Suprapubic skin (tissue), 3 donors: ENCODE results near the gene HSPA1L.

Source experiments
- EP300 ChIP-seq: sonication (generic); formaldehyde crosslinking; IDR thresholded peaks from one replicate; pipeline ENCODE4 v1.6.1; 2017; ENCODE audit warnings: antibody characterized with exemption
- POLR2A ChIP-seq, 2 donors: fragments of 450-650 bp; IDR thresholded peaks; one replicate each; pipeline ENCODE4 v1.6.1; 2017; ENCODE audit warnings: antibody characterized with exemption in 2 of 2, mild to moderate bottlenecking in 2 of 2, moderate library complexity in 2 of 2
- TF ChIP-seq, protein P1 (sequence below), 2 donors: fragments of 200-600 bp in 1 of 2; fragments of 450-650 bp in 1 of 2; sonication (generic) in 1 of 2; IDR thresholded peaks; one replicate each; pipeline ENCODE4 v1.5.1; 2016 to 2019; ENCODE audit warnings: antibody characterized with exemption in 2 of 2, mild to moderate bottlenecking in 1 of 2, moderate library complexity in 1 of 2

DNA sequence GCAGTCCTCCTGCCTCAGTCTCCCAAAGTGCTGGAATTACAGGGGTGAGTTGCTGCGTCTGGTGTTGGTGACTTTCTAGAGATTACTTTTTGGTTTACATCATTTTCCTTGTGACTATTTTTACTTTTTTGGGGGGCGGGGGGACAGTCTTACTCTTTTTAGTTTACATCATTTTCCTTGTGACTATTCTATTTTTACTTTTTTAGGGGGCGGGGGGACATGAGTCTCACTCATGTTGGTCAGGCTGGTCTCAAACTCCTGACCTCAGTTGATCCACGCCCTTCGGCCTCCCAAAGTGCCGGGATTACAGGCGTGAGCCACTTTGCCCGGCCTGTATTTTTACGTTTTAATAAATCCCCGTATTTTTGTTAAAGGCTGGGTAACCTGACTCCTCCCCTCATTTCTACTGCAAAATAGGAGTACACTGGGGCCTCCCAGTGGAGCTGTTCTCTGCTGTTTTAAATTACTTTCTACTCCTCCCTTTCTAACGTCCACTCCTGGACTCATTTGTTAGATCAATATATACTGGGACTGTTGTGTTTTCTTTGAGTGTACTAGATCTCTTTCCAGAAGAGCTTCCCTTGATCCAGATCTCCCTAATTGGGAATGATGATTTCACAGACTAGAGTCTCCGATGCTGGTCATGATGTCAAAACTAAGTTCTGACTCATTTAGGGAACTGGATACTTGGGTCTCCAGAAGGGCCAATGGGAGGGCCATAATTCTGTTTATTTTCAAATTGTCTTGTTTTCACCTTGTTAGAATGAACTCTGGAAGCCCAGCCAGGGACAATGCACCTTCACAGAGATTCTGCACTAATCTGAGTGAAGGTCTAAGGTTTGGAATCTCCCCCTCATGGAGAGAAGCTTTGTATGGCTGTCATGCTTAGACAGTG lies 21.6 kb upstream of the HSPA1L start:
- TF ChIP-seq, protein P1, sequence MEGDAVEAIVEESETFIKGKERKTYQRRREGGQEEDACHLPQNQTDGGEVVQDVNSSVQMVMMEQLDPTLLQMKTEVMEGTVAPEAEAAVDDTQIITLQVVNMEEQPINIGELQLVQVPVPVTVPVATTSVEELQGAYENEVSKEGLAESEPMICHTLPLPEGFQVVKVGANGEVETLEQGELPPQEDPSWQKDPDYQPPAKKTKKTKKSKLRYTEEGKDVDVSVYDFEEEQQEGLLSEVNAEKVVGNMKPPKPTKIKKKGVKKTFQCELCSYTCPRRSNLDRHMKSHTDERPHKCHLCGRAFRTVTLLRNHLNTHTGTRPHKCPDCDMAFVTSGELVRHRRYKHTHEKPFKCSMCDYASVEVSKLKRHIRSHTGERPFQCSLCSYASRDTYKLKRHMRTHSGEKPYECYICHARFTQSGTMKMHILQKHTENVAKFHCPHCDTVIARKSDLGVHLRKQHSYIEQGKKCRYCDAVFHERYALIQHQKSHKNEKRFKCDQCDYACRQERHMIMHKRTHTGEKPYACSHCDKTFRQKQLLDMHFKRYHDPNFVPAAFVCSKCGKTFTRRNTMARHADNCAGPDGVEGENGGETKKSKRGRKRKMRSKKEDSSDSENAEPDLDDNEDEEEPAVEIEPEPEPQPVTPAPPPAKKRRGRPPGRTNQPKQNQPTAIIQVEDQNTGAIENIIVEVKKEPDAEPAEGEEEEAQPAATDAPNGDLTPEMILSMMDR (IDR thresholded peaks at IDR 0.05): no peak
- TF ChIP-seq POLR2A (IDR thresholded peaks at IDR 0.05) (no peak), EP300 (no peak)
